SU-DHL-6 (cell line): Measurements from ENCODE around the gene UPK3A.

ENCODE experiments used
- EZH2phosphoT487 ChIP-seq: fragments of 200-600 bp; sonication (generic), shearing (Covaris generic); conservative IDR thresholded peaks from 2 replicates; pipeline ENCODE4 v1.6.1; 2018; ENCODE audit warnings: mild to moderate bottlenecking, antibody characterized with exemption, low read length, moderate library complexity, mixed read lengths
- TF ChIP-seq, protein P1 (sequence below): fragments of 200-600 bp; sonication (generic); IDR thresholded peaks from one replicate; pipeline ENCODE4 v1.5.1; 2017; ENCODE audit warnings: antibody characterized with exemption, mild to moderate bottlenecking, low read length, moderate library complexity; ENCODE audit not compliant: insufficient read depth, poor library complexity, severe bottlenecking

DNA sequence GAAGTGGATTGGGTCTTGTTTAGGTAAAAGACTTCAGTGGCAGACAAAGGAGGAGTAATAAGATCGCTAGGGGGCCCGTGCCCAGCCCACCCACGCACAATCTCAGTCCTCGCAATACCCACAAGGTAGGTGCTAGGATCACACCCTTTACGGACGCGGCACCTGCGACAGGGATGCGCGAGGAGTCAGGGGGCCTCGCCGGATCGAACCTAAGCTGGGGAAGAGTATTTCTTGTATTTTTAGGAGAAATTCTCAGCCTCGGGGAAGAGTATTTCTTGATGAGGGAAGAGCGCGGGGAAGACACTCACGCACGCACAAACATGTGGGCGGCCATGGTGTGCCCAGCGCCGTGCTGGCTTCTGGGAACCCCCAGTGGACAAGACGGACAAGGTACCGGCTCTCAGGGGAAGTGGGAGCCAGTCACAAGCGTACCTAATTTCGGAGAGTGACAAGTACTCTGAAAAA, 24.2 kb downstream of the UPK3A start:
- TF ChIP-seq, protein P1, sequence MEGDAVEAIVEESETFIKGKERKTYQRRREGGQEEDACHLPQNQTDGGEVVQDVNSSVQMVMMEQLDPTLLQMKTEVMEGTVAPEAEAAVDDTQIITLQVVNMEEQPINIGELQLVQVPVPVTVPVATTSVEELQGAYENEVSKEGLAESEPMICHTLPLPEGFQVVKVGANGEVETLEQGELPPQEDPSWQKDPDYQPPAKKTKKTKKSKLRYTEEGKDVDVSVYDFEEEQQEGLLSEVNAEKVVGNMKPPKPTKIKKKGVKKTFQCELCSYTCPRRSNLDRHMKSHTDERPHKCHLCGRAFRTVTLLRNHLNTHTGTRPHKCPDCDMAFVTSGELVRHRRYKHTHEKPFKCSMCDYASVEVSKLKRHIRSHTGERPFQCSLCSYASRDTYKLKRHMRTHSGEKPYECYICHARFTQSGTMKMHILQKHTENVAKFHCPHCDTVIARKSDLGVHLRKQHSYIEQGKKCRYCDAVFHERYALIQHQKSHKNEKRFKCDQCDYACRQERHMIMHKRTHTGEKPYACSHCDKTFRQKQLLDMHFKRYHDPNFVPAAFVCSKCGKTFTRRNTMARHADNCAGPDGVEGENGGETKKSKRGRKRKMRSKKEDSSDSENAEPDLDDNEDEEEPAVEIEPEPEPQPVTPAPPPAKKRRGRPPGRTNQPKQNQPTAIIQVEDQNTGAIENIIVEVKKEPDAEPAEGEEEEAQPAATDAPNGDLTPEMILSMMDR, result no peak
- TF ChIP-seq EZH2phosphoT487, result no peak
